H1 (cell line): ENCODE measurements around the gene RORB. TPM values are rescaled to one million over a fixed set of nuclear protein-coding genes. Genes with fewer than 3 reads are reported as not detected.

Experiments used
- CTCF ChIA-PET: fragments of 300-600 bp; sonication (Branson Sonifier 250); formaldehyde crosslinking; loops from one replicate; lab custom pipeline; 2021; ENCODE audit not compliant: partially characterized antibody; lab: Charles Lee
- POLR2A ChIA-PET: fragments of 300-600 bp; sonication (Branson Sonifier 250); formaldehyde crosslinking; loops from one replicate; lab custom pipeline; 2021; ENCODE audit warnings: inconsistent platforms; ENCODE audit not compliant: partially characterized antibody; lab: Charles Lee
- DNase-seq, 2 experiments: peaks; one replicate each; pipeline versions ENCODE4 v3.0.0 to v3.0.0-alpha.2; 2010 to 2022; ENCODE audit warnings: low spot score in 2 of 2, low read depth in 1 of 2, mixed read lengths in 1 of 2
- FAIRE-seq: peaks from 2 replicates; lab custom pipeline; 2011; peaks lifted over from hg19 to GRCh38; lab: Jason Lieb, UNC
- H2AFZ ChIP-seq: 2 replicates; pipeline ENCODE4 v1.8.1; 2012; ENCODE audit warnings: low read length, inconsistent platforms
- H2AK5ac ChIP-seq: 2 replicates; pipeline ENCODE4 v1.6.1; 2013; ENCODE audit warnings: low read depth, low read length
- H2BK120ac ChIP-seq: replicated peaks from 2 replicates; pipeline ENCODE3; 2013; ENCODE audit warnings: low read depth, low read length, inconsistent platforms
- H2BK12ac ChIP-seq: 2 replicates; pipeline ENCODE4 v1.6.1; 2013; ENCODE audit warnings: low read depth, low read length
- H2BK15ac ChIP-seq: 2 replicates; pipeline ENCODE4 v1.6.1; 2013; ENCODE audit warnings: low read length
- H2BK20ac ChIP-seq: 2 replicates; pipeline ENCODE4 v1.6.1; 2013; ENCODE audit warnings: low read length
- H2BK5ac ChIP-seq: 2 replicates; pipeline ENCODE4 v1.6.1; 2013; ENCODE audit warnings: low read depth, low read length
- H3K14ac ChIP-seq: 2 replicates; pipeline ENCODE4 v1.6.1; 2013; ENCODE audit warnings: inconsistent platforms; ENCODE audit not compliant: insufficient read length
- H3K18ac ChIP-seq: 2 replicates; pipeline ENCODE4 v1.6.1; 2013; ENCODE audit warnings: low read length; ENCODE audit errors: extremely low read depth
- H3K23ac ChIP-seq: 2 replicates; pipeline ENCODE4 v1.6.1; 2013; ENCODE audit warnings: inconsistent platforms; ENCODE audit not compliant: insufficient read length
- H3K23me2 ChIP-seq: 2 replicates; pipeline ENCODE4 v1.6.1; 2013; ENCODE audit warnings: low read depth, low read length
- H3K27ac ChIP-seq: 2 replicates; pipeline ENCODE4 v1.6.1; 2011; ENCODE audit warnings: low read depth, low read length, inconsistent platforms
- H3K27me3 ChIP-seq, 4 experiments: replicated peaks in 1 of 4; 1 replicate in 1 of 4; 2 replicates in 3 of 4; pipeline versions ENCODE4 v1.6.1 to v1.8.1; 2011 to 2013; ENCODE audit warnings: low read length in 3 of 4, mild to moderate bottlenecking in 3 of 4, inconsistent platforms in 2 of 4, mixed read lengths in 2 of 4, moderate library complexity in 1 of 4; ENCODE audit not compliant: control insufficient read depth in 3 of 4, insufficient read depth in 3 of 4; ENCODE audit errors: extremely low read depth in 1 of 4
- H3K36me3 ChIP-seq, 4 experiments: 2 replicates each; pipeline versions ENCODE4 v1.6.1 to v1.8.1; 2011 to 2013; ENCODE audit warnings: mild to moderate bottlenecking in 4 of 4, low read length in 3 of 4, moderate library complexity in 2 of 4, control low read depth in 1 of 4, inconsistent platforms in 1 of 4; ENCODE audit not compliant: insufficient read depth in 4 of 4, control insufficient read depth in 2 of 4
- H3K4ac ChIP-seq: replicated peaks from 2 replicates; pipeline ENCODE3; 2013; ENCODE audit warnings: low read length, low read depth, mixed read lengths, inconsistent platforms; ENCODE audit not compliant: insufficient read length
- H3K4me1 ChIP-seq, 4 experiments: replicated peaks in 1 of 4; 1 replicate in 1 of 4; 2 replicates in 3 of 4; pipeline versions ENCODE4 v1.6.1 to v1.8.1; 2011 to 2013; ENCODE audit warnings: low read length in 3 of 4, inconsistent platforms in 2 of 4, mixed read lengths in 1 of 4; ENCODE audit not compliant: insufficient read depth in 4 of 4, control insufficient read depth in 3 of 4
- H3K4me2 ChIP-seq, 2 experiments: 2 replicates each; pipeline versions ENCODE4 v1.6.1 to v1.8.1; 2011 to 2013; ENCODE audit warnings: low read depth in 2 of 2, low read length in 2 of 2, control low read depth in 1 of 2, inconsistent platforms in 1 of 2, mild to moderate bottlenecking in 1 of 2; ENCODE audit not compliant: insufficient read depth in 1 of 2
- H3K4me3 ChIP-seq, 4 experiments: fragments of 200-600, 300-600 bp in 1 of 4; sonication (generic), shearing (Covaris generic), sonication (Bioruptor Twin) in 1 of 4; 2 replicates each; pipeline versions ENCODE4 v1.5.1 to v1.8.1; 2011 to 2016; ENCODE audit warnings: low read length in 4 of 4, low read depth in 3 of 4, control low read depth in 2 of 4, inconsistent platforms in 2 of 4, mild to moderate bottlenecking in 2 of 4, mixed read lengths in 1 of 4, moderate library complexity in 1 of 4; ENCODE audit not compliant: insufficient read depth in 2 of 4; ENCODE audit errors: extremely low read depth in 1 of 4
- H3K56ac ChIP-seq: replicated peaks from 2 replicates; pipeline ENCODE3; 2013; ENCODE audit warnings: low read depth, mild to moderate bottlenecking, mixed read lengths, low read length, inconsistent platforms; ENCODE audit not compliant: insufficient read length
- H3K79me1 ChIP-seq: 2 replicates; pipeline ENCODE4 v1.6.1; 2013; ENCODE audit warnings: low read depth, low read length, control low read depth
- H3K79me2 ChIP-seq, 2 experiments: 2 replicates each; pipeline versions ENCODE4 v1.6.1 to v1.8.1; 2012 to 2013; ENCODE audit warnings: low read length in 2 of 2, mild to moderate bottlenecking in 2 of 2, inconsistent platforms in 1 of 2; ENCODE audit not compliant: insufficient read depth in 2 of 2, control insufficient read depth in 1 of 2
- H3K9ac ChIP-seq, 4 experiments: replicated peaks in 1 of 4; 1 replicate in 1 of 4; 2 replicates in 3 of 4; pipeline versions ENCODE4 v1.6.1 to v1.8.1; 2011 to 2013; ENCODE audit warnings: low read depth in 3 of 4, low read length in 3 of 4, control low read depth in 2 of 4, mild to moderate bottlenecking in 2 of 4, moderate library complexity in 2 of 4, inconsistent platforms in 1 of 4; ENCODE audit errors: extremely low read depth in 1 of 4
- H3K9me3 ChIP-seq, 2 experiments: 2 replicates each; pipeline versions ENCODE4 v1.6.1 to v1.8.1; 2012 to 2013; ENCODE audit warnings: mild to moderate bottlenecking in 2 of 2, moderate library complexity in 2 of 2, control low read depth in 1 of 2, inconsistent platforms in 1 of 2, low read depth in 1 of 2, low read length in 1 of 2, mixed read lengths in 1 of 2; ENCODE audit not compliant: insufficient read depth in 2 of 2
- H4K20me1 ChIP-seq, 2 experiments: replicated peaks in 1 of 2; 2 replicates each; pipeline versions ENCODE3 to v1.8.1; 2011 to 2013; ENCODE audit warnings: inconsistent platforms in 2 of 2, low read length in 2 of 2, mild to moderate bottlenecking in 1 of 2; ENCODE audit not compliant: insufficient read depth in 2 of 2, control insufficient read depth in 1 of 2
- H4K5ac ChIP-seq: 2 replicates; pipeline ENCODE4 v1.6.1; 2013; ENCODE audit warnings: low read length, low read depth, mixed read lengths, inconsistent platforms; ENCODE audit not compliant: insufficient read length
- H4K8ac ChIP-seq: 2 replicates; pipeline ENCODE4 v1.8.0; 2013; ENCODE audit warnings: mild to moderate bottlenecking, moderate library complexity, low read length, inconsistent platforms; ENCODE audit not compliant: insufficient read depth; ENCODE audit errors: extremely low read depth
- H4K91ac ChIP-seq: replicated peaks from 2 replicates; pipeline ENCODE3; 2013; ENCODE audit warnings: low read length, mixed read lengths, inconsistent platforms; ENCODE audit not compliant: insufficient read length
- KDM1A ChIP-seq: fragments of 200-600, 300-600 bp; sonication (generic); IDR thresholded peaks from 2 replicates; pipeline ENCODE4 v1.7.1; 2016; ENCODE audit warnings: mild to moderate bottlenecking, low read length, borderline replicate concordance
- MAFK ChIP-seq: IDR thresholded peaks from 2 replicates; pipeline ENCODE4 v1.6.1; 2012; ENCODE audit warnings: low read depth, mild to moderate bottlenecking, improper control_type of control experiment, low read length
- WGBS, 2 experiments: shearing (Covaris generic) in 1 of 2; methylation state at CpG; one replicate each; pipeline versions ENCODE4 v1.1.6 to v1.1.7; 2013 to 2015; ENCODE audit warnings: low lambda C conversion rate in 2 of 2, mixed read lengths in 2 of 2, inconsistent platforms in 1 of 2, low coverage in 1 of 2, missing lambda C conversion rate in 1 of 2; ENCODE audit not compliant: insufficient replicate concordance in 2 of 2, insufficient coverage in 1 of 2, insufficient read length in 1 of 2; ENCODE audit errors: extremely low coverage in 1 of 2, missing lambda C conversion rate in 1 of 2; 5-methylcytosine and 5-hydroxymethylcytosine counted together
- polyA plus RNA-seq, 7 experiments: library from polyadenylated mRNA; depleted of rRNA in 3 of 7; stranded (reverse) in 5 of 7; unstranded in 2 of 7; fragments of >200 nt in 5 of 7; fragments of 200-250 nt in 2 of 7; gene quantifications; 1 replicate in 5 of 7; 2 replicates in 1 of 7; 4 replicates in 1 of 7; pipeline versions ENCODE4 v1.2.1 to v1.2.3, GENCODE V29; 2011 to 2013; ENCODE audit warnings: missing spikeins in 2 of 7, mixed read lengths in 2 of 7
- total RNA-seq: library from RNA; stranded (reverse); fragmentation: NEBNext Ultra II Directional; extraction: Animal tissue kit (Norgen Biotek cat#: 25700); gene quantifications from 2 replicates; pipeline ENCODE4 v1.2.1, GENCODE V29; 2021

RORB gene
- total and polyA plus RNA-seq, 2 of the 8 experiments (the other 6 are each of a cell fraction or from before 2014, with no cell fraction given), result 2.3 to 7.1 TPM

DNA sequence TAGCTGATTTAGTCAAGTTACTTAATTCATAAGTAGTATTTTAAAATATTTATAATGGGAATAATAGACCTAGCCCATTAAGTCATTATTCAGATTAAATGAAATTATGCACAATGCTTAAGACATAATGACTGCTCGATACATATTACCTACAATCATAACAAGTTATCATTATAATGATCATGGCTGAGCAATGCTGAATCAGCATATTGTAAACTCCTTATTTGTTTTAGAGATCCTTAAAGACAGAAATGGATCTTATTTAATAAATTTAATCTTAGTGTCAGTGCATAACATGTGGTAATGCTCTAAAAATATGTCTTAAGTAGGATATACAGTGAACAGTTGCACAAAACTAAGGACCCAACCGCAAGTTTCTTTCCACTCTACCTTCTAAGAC lies 221.6 kb downstream of the RORB start:
- H2BK15ac ChIP-seq, result no peak overlapping the region
- no peak overlapping the region for H3K18ac ChIP-seq
- no peak overlapping the region for H2BK12ac ChIP-seq
- H3K4me2 ChIP-seq, result no peak overlapping the region
- H3K9ac ChIP-seq, result no peak overlapping the region
- no peak for TF ChIP-seq KDM1A
- TF ChIP-seq MAFK, result peak; percentile 90
- H4K91ac ChIP-seq, result no peak overlapping the region
- no peak overlapping the region for H3K4me3 ChIP-seq
- H3K14ac ChIP-seq, result no peak overlapping the region
- H3K4ac ChIP-seq, result no peak overlapping the region
- H3K56ac ChIP-seq, result no peak overlapping the region
- FAIRE-seq, result no peak
- no peaks in the 10 kb centered on the region for H3K27me3 ChIP-seq
- no peak overlapping the region for H4K5ac ChIP-seq
- no peak overlapping the region for H2AFZ ChIP-seq
- WGBS, 2 experiments, result 90% methylated on average over 2 of the region's 2 CpGs; no CpG with 5 or more reads in 1 of the 2 experiments
- H3K23me2 ChIP-seq, result no peaks in the 10 kb centered on the region; the same call in 1 of the 2 replicates
- no peak for DNase-seq
- H2BK120ac ChIP-seq, result no peak overlapping the region
- no peaks in the 10 kb centered on the region for H4K20me1 ChIP-seq
- ChIA-PET POLR2A (no interaction called here), CTCF (no interaction called here)
- H2AK5ac ChIP-seq, result no peak overlapping the region
- no peak overlapping the region for H2BK5ac ChIP-seq
- no peaks in the 10 kb centered on the region for H3K79me2 ChIP-seq
- H3K79me1 ChIP-seq, result no peaks in the 10 kb centered on the region
- no peak overlapping the region for H3K23ac ChIP-seq
- H3K27ac ChIP-seq, result no peak overlapping the region
- H3K4me1 ChIP-seq, result no peaks in the 10 kb centered on the region
- no peak overlapping the region for H2BK20ac ChIP-seq
- no peaks in the 10 kb centered on the region for H3K36me3 ChIP-seq
- H3K9me3 ChIP-seq, result no peaks in the 10 kb centered on the region
- H4K8ac ChIP-seq, result no peak overlapping the region
